HG02623 (cell line): ENCODE measurements around the gene C10orf105.

Experiments
- ATAC-seq: cut with Tn5 transposase; IDR thresholded peaks from one replicate; pipeline ENCODE4 v1.9.1; 2021; ENCODE audit warnings: moderate library complexity; ENCODE audit not compliant: unreplicated experiment

The C10orf105 gene

GRCh38 chr10:71683301-71683700 lies 36.3 kb downstream of the C10orf105 start:
- no peak for ATAC-seq

DNA sequence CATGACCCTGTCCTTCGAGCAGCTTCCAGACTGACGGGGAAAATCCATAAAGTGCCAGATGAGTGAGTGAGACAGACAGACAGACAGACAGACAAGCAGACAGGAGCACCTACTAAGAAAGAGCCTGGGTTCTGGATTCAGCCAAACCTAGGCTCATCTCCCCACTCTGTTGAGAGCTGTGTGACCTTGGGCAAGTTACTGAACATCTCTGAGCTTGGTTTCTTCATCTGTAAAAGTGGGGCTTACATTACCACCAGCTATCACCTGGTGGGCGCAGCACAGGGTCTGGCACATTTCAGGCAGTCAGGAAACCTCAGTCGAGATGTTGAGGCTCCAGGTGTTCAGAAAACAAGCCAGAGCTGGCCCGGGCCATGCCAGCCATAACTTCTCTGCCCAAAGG lies 37.6 kb downstream of the C10orf105 start:
- ATAC-seq: no peak

- no peak for ATAC-seq
Measured at GRCh38 chr10:71679425-71679824, 40.2 kb downstream of the C10orf105 start.

DNA sequence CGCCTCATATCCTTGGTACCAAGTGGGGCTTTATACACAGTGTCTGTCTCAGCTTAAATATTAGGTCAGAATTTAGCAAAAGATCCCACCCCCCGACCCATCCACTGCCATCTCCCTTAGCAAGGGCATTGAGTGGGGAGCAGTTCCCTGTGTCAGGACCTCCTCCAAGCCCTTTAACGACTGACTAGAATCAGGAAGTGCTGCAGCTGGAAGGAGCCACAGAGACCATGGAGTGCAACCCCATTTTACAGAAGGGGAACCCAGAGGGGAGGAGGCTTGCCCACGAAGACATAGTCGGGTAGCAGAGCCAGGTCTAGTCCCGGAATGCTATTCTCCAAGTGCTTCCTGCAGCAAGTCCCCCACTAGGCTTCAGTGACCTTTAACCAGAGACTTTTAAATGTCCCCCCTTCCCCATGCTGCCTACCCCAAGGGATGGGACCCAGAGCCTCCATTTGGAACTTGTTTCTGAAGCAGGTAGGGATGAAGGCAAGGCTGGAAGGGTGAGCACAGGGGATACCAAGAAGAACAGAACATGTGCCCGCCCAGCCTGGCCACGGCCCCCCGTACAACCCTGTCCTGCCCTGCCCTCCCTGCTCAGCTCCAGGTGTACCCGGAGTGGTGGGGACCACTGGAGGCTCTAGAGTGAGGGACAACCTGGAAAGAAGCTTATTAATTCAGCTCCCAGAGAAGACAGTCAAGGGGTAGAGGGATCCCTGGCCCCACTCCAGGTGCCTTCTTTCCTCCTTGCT lies 41.3 kb downstream of the C10orf105 start:
- no peak for ATAC-seq

GRCh38 chr10:71677261-71677660 lies 42.3 kb downstream of the C10orf105 start:
- no peak for ATAC-seq

GRCh38 chr10:71675295-71675970 lies 44.1 kb downstream of the C10orf105 start:
- ATAC-seq: no peak

DNA sequence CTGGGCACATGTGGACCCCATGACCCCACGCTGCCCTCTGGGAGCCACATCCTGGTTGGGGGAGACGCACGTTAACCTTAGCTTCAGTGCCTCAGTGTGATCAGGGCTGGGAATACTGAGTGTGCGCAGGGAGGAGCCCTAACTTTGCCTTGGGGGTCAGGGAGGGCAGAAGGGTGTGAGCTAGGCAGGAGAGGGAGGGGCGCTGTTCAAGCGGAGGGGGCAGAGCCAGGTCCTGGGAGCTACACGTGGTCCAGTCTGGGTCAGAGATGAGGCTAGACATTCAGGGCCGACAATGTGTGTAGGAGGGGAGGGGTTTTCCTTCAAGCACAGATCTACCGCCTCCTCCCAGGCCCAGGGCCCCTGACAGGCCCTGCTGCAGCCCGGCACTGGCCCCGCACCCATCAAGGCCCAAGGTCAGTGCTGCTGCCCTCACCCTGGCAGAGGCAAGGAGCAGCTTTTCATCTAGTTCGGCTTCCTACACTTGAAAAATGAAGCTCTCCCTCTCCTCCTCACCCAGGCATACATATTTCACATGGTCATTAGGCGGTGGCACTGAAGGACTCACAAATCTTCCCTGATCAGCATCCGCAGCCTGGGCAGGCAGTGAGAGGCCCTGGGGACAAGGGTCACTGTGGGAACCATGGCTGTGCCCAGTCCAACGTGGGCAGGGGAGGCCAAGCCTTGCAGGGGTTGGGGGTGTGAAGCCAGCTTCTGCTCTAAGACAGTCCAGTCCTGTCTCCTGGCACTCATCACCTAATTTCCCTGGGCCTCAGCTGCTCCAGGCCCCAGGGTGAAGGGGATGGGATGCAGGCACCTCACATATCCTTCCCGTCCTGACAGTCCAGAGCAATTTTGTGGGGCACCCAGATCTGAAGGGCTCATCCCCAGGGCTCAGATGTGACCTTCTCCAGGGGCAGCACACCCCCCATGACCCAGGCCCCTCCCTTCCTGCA lies 47.3 kb downstream of the C10orf105 start:
- no peak for ATAC-seq

- no peak for ATAC-seq
Measured at GRCh38 chr10:71667387-71667752, 52.2 kb downstream of the C10orf105 start.

- ATAC-seq: no peak
Measured at GRCh38 chr10:71666639-71667386, 52.8 kb downstream of the C10orf105 start.

- ATAC-seq: no peak
Measured at GRCh38 chr10:71665456-71665855, 54.1 kb downstream of the C10orf105 start.

DNA sequence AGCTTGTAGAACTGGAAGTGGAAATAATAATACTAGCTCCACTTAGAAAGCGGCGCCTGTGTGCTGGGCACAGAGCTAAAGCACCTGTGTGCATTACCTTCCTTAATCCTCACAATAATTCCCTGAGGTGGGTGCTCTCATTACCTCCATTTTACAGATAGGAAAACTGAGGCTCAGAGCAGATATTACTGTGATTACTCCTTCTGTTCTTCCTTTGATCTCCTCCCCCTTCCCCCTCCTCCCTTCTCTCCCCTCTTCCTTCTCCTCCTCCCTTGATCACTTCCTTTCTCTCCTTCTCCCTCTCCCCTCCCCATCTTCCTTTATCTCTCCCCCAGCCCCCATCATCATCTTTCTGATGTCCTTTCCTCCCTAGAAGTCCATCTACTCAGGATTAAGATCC lies 55.0 kb downstream of the C10orf105 start:
- no peak for ATAC-seq

GRCh38 chr10:71663311-71663710 lies 56.3 kb downstream of the C10orf105 start:
- ATAC-seq: no peak

DNA sequence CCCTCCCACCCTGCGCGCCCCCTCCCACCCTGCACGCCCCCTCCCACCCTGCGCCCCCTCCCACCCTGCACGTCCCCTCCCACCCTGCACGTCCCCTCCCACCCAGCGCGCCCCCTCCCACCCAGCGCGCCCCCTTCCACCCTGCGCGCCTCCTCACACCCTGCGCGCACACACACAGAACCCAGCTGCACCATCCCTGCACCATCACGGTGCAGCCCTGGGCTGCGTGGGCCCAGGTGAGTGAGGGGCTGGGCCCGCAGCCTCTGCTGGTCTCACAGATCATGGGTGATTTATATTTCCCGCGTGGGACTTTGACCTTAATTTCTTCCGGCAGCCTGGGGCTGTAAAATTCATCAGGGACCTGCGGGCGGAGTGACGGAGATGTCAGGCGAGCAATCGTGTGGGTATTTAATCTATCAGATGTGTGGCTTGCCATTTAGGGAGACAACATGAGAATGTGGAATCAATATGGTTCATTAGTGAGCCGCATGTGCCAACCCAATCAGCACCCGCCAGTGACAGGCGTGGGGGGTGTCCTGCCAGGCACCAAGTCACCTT lies 57.7 kb downstream of the C10orf105 start:
- ATAC-seq: no peak
